DOHH2 (cell line): ENCODE results near the gene GASK1B.

ENCODE experiments used
- EZH2phosphoT487 ChIP-seq: fragments of 200-600 bp; sonication (generic); IDR thresholded peaks from 2 replicates; pipeline ENCODE4 v1.6.1; 2017; ENCODE audit warnings: borderline replicate concordance, mild to moderate bottlenecking, antibody characterized with exemption, low read length, moderate library complexity, mixed read lengths
- TF ChIP-seq, protein P1 (sequence below): fragments of 200-600 bp; sonication (generic); IDR thresholded peaks from one replicate; pipeline ENCODE4 v1.5.1; 2014; ENCODE audit warnings: antibody characterized with exemption, mild to moderate bottlenecking, low read depth, low read length; ENCODE audit not compliant: poor library complexity, severe bottlenecking

DNA sequence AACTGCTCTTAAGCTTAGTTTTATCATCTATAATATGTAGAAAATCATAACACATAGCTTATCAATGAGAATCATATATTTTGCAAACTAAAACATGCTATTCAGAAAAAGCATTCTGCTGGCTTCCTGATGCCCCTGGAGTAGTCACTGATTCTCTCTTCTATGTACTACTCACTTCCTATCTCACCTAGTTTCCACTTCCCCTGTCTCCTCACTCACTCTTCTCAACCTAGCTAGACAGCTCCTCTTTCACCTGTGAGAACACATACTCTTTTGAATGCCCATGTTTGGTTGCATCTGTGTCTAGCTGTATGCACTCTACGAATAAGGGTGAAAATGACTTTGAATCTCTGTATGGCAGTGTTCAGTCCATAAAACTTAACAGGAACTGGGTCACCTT lies 46.8 kb upstream of the GASK1B start:
- TF ChIP-seq, protein P1, sequence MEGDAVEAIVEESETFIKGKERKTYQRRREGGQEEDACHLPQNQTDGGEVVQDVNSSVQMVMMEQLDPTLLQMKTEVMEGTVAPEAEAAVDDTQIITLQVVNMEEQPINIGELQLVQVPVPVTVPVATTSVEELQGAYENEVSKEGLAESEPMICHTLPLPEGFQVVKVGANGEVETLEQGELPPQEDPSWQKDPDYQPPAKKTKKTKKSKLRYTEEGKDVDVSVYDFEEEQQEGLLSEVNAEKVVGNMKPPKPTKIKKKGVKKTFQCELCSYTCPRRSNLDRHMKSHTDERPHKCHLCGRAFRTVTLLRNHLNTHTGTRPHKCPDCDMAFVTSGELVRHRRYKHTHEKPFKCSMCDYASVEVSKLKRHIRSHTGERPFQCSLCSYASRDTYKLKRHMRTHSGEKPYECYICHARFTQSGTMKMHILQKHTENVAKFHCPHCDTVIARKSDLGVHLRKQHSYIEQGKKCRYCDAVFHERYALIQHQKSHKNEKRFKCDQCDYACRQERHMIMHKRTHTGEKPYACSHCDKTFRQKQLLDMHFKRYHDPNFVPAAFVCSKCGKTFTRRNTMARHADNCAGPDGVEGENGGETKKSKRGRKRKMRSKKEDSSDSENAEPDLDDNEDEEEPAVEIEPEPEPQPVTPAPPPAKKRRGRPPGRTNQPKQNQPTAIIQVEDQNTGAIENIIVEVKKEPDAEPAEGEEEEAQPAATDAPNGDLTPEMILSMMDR = no peak
- TF ChIP-seq EZH2phosphoT487 = no peak
